ENCODE results near the gene DNAJC30.

- no peak for TF ChIP-seq EZH2 (IDR thresholded peaks at IDR 0.05; ENCODE audit: low read length)
- TF ChIP-seq, protein P1, sequence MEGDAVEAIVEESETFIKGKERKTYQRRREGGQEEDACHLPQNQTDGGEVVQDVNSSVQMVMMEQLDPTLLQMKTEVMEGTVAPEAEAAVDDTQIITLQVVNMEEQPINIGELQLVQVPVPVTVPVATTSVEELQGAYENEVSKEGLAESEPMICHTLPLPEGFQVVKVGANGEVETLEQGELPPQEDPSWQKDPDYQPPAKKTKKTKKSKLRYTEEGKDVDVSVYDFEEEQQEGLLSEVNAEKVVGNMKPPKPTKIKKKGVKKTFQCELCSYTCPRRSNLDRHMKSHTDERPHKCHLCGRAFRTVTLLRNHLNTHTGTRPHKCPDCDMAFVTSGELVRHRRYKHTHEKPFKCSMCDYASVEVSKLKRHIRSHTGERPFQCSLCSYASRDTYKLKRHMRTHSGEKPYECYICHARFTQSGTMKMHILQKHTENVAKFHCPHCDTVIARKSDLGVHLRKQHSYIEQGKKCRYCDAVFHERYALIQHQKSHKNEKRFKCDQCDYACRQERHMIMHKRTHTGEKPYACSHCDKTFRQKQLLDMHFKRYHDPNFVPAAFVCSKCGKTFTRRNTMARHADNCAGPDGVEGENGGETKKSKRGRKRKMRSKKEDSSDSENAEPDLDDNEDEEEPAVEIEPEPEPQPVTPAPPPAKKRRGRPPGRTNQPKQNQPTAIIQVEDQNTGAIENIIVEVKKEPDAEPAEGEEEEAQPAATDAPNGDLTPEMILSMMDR (optimal IDR thresholded peaks at IDR 0.05 in 1 of 3, IDR thresholded peaks at IDR 0.05 in 1 of 3, conservative IDR thresholded peaks at IDR 0.05 in 1 of 3; ENCODE audit: extremely low read depth in 1 of 3, insufficient read depth in 2 of 3, low read length in 3 of 3) = no peak
Measured at GRCh38 chr7:73659983-73660382, 23.3 kb downstream of the DNAJC30 start.
